GM21786 (cell line): ENCODE data around the gene PROM2.

Source experiments
- ATAC-seq: cut with Tn5 transposase; IDR thresholded peaks from one replicate; pipeline ENCODE4 v1.9.1; 2021; ENCODE audit not compliant: unreplicated experiment

Gene PROM2

GRCh38 chr2:95319481-95320343, 45.5 kb downstream of the PROM2 start:
- no peak for ATAC-seq

- no peak for ATAC-seq
Measured at GRCh38 chr2:95320344-95320712, 46.1 kb downstream of the PROM2 start.

GRCh38 chr2:95320986-95321767, 46.9 kb downstream of the PROM2 start:
- no peak for ATAC-seq

- no peak for ATAC-seq
Measured at GRCh38 chr2:95323347-95324155, 49.3 kb downstream of the PROM2 start.

- no peak for ATAC-seq
Measured at GRCh38 chr2:95325026-95325425, 50.8 kb downstream of the PROM2 start.

GRCh38 chr2:95325590-95326432, 51.6 kb downstream of the PROM2 start:
- ATAC-seq: no peak

- ATAC-seq: no peak
Measured at GRCh38 chr2:95326433-95327140, 52.3 kb downstream of the PROM2 start.

GRCh38 chr2:95327861-95328260, 53.6 kb downstream of the PROM2 start:
- no peak for ATAC-seq

GRCh38 chr2:95328358-95329125, 54.3 kb downstream of the PROM2 start:
- no peak for ATAC-seq

- ATAC-seq: no peak
Measured at GRCh38 chr2:95329401-95329800, 55.2 kb downstream of the PROM2 start.

GRCh38 chr2:95329891-95330793, 55.9 kb downstream of the PROM2 start:
- ATAC-seq: no peak

GRCh38 chr2:95330794-95331338, 56.6 kb downstream of the PROM2 start:
- ATAC-seq: no peak

GRCh38 chr2:95331606-95332005, 57.4 kb downstream of the PROM2 start:
- ATAC-seq: no peak

GRCh38 chr2:95332036-95332435, 57.8 kb downstream of the PROM2 start:
- no peak for ATAC-seq

GRCh38 chr2:95333056-95333455, 58.8 kb downstream of the PROM2 start:
- ATAC-seq: no peak

GRCh38 chr2:95333888-95334338, 59.7 kb downstream of the PROM2 start:
- no peak for ATAC-seq

GRCh38 chr2:95334916-95335641, 60.8 kb downstream of the PROM2 start:
- ATAC-seq: no peak
